HepG2 (cell line): ENCODE data around the gene NAV2. TPM values are rescaled to one million over a fixed set of nuclear protein-coding genes. Genes with fewer than 3 reads are reported as not detected.

Experiments
- ATAC-seq: fragments of 200-7000 bp; cut with Tn5 transposase; 3 replicates; pipeline ENCODE4 v1.9.1; 2020; ENCODE audit warnings: mild to moderate bottlenecking, moderate library complexity
- BruUV-seq: library from RNA; stranded (reverse); fragments of 400-500 nt; replicated peaks from 2 replicates; lab custom pipeline; 2021; lab: Mats Ljungman, UMichigan
- CTCF ChIA-PET: fragments of 300-600 bp; formaldehyde crosslinking; extraction: SDS; loops from one replicate; lab custom pipeline; 2021; ENCODE audit warnings: low total read pairs, inconsistent platforms, low intra/inter-chr PET ratio; lab: Yijun Ruan, JAX
- POLR2A ChIA-PET: fragments of 350-600 bp; sonication (Branson Sonifier 250); formaldehyde crosslinking; loops from one replicate; lab custom pipeline; 2020; ENCODE audit warnings: antibody characterized with exemption, inconsistent platforms; lab: Yijun Ruan, JAX
- DNase-seq: peaks from one replicate; pipeline ENCODE4 v3.0.0-alpha.2; 2015; ENCODE audit warnings: low spot score
- FAIRE-seq: peaks from 3 replicates; lab custom pipeline; 2011; peaks lifted over from hg19 to GRCh38; lab: Jason Lieb, UNC
- H2AFZ ChIP-seq: one replicate; pipeline ENCODE4 v1.6.1; 2011; ENCODE audit warnings: low read length, inconsistent platforms
- H3K27ac ChIP-seq: fragments of 300-600 bp; 3 replicates; pipeline ENCODE4 v1.8.0; 2011; ENCODE audit warnings: mixed run types, mild to moderate bottlenecking, mixed read lengths, low read length, inconsistent platforms; ENCODE audit not compliant: insufficient read depth; ENCODE audit errors: extremely low read length
- H3K27me3 ChIP-seq, 2 experiments: fragments of 200-600 bp in 1 of 2; 2 replicates in 1 of 2; 3 replicates in 1 of 2; pipeline versions ENCODE4 v1.6.0 to v1.8.0; 2011; ENCODE audit warnings: low read length in 2 of 2, mild to moderate bottlenecking in 2 of 2, moderate library complexity in 2 of 2, inconsistent platforms in 1 of 2; ENCODE audit not compliant: insufficient read depth in 2 of 2, control insufficient read depth in 1 of 2
- H3K36me3 ChIP-seq, 2 experiments: fragments of 200-600 bp in 1 of 2; replicated peaks in 1 of 2; 2 replicates in 1 of 2; 3 replicates in 1 of 2; pipeline versions ENCODE4 v1.5.1 to v1.8.0; 2011; ENCODE audit warnings: low read length in 2 of 2, inconsistent platforms in 1 of 2; ENCODE audit not compliant: insufficient read depth in 2 of 2, control insufficient read depth in 1 of 2
- H3K4me1 ChIP-seq: 2 replicates; pipeline ENCODE4 v1.5.1; 2012; ENCODE audit warnings: low read length, inconsistent platforms; ENCODE audit not compliant: insufficient read depth
- H3K4me2 ChIP-seq: 2 replicates; pipeline ENCODE4 v1.6.0; 2011; ENCODE audit warnings: low read depth, low read length, inconsistent platforms
- H3K4me3 ChIP-seq, 3 experiments: fragments of 200-600 bp in 1 of 3; sonication (generic), shearing (Covaris generic) in 1 of 3; replicated peaks in 1 of 3; 2 replicates each; pipeline ENCODE4 v1.5.1; 2011 to 2016; ENCODE audit warnings: low read length in 3 of 3, inconsistent platforms in 2 of 3, low read depth in 2 of 3, mild to moderate bottlenecking in 2 of 3, control low read depth in 1 of 3, mixed read lengths in 1 of 3; ENCODE audit not compliant: insufficient read depth in 1 of 3
- H3K79me2 ChIP-seq: one replicate; pipeline ENCODE4 v1.6.1; 2011; ENCODE audit warnings: low read length, inconsistent platforms; ENCODE audit not compliant: insufficient read depth
- H3K9ac ChIP-seq: 2 replicates; pipeline ENCODE4 v1.6.0; 2011; ENCODE audit warnings: mild to moderate bottlenecking, low read depth, low read length, inconsistent platforms; ENCODE audit not compliant: insufficient read depth
- H3K9me3 ChIP-seq: 2 replicates; pipeline ENCODE4 v1.5.1; 2012; ENCODE audit warnings: mild to moderate bottlenecking, low read length
- H4K20me1 ChIP-seq: 2 replicates; pipeline ENCODE4 v1.6.0; 2011; ENCODE audit warnings: inconsistent platforms, mild to moderate bottlenecking, low read length, moderate library complexity; ENCODE audit not compliant: insufficient read depth
- IKZF4 ChIP-seq: sonication (generic); formaldehyde crosslinking; IDR thresholded peaks from 2 replicates; pipeline ENCODE4 v1.5.1; 2020; ENCODE audit warnings: borderline replicate concordance, mild to moderate bottlenecking, low read depth, missing genetic modification reagents; ENCODE audit errors: not compliant biosample characterization
- ZNF367 ChIP-seq: sonication (generic); formaldehyde crosslinking; IDR thresholded peaks from 2 replicates; pipeline ENCODE4 v1.4.0; 2020; ENCODE audit warnings: missing genetic modification reagents, borderline replicate concordance
- ZNF747 ChIP-seq: sonication (generic); formaldehyde crosslinking; IDR thresholded peaks from 2 replicates; pipeline ENCODE4 v1.8.1; 2023; ENCODE audit warnings: missing genetic modification reagents, mild to moderate bottlenecking, borderline replicate concordance
- ZNF773 ChIP-seq: sonication (generic); formaldehyde crosslinking; IDR thresholded peaks from 2 replicates; pipeline ENCODE4 v1.4.0; 2020; ENCODE audit warnings: missing genetic modification reagents, borderline replicate concordance
- WGBS: methylation state at CpG from one replicate; pipeline ENCODE4 v1.1.6; 2017; ENCODE audit warnings: low lambda C conversion rate; 5-methylcytosine and 5-hydroxymethylcytosine counted together
- in situ Hi-C: cut with HindIII; loops from 2 replicates; pipeline ENCODE4 v1.10.0; 2017; ENCODE audit warnings: low pct_unique_long_range_greater_than_20kb; ENCODE audit not compliant: extremely low pct_ligation_motif_present
- intact Hi-C: fragments of 100-400 bp; cut with micrococcal nuclease; formaldehyde crosslinking; loops from one replicate; pipeline ENCODE4 v1.10.0; 2022; ENCODE audit not compliant: unreplicated experiment
- polyA plus RNA-seq, 8 experiments: library from polyadenylated mRNA; depleted of rRNA in 3 of 8; stranded (reverse) in 7 of 8; unstranded in 1 of 8; fragments of >200 nt; fragmentation: Illumina TruSeq in 4 of 8; extraction: Trizol in 4 of 8; gene quantifications; 2 replicates each; pipeline versions ENCODE4 v1.2.1 to v1.2.3, GENCODE V29; 2011 to 2016; ENCODE audit warnings: low read depth in 4 of 8, missing spikeins in 1 of 8, mixed read lengths in 1 of 8; ENCODE audit not compliant: insufficient read depth in 1 of 8
- total RNA-seq, 5 experiments: library from RNA; depleted of rRNA; stranded (reverse); fragments of >200 nt; fragmentation: Illumina TruSeq; extraction: Trizol; gene quantifications; 2 replicates each; pipeline ENCODE4 v1.2.3, GENCODE V29; 2016; ENCODE audit warnings: low read depth in 1 of 5
- TF ChIP-seq, protein P1 (sequence below): sonication (generic); formaldehyde crosslinking; IDR thresholded peaks from 2 replicates; pipeline ENCODE4 v1.8.1; 2023; ENCODE audit warnings: mild to moderate bottlenecking, inconsistent platforms, moderate library complexity, missing genetic modification reagents, borderline replicate concordance
- TF ChIP-seq, protein P2 (sequence below): sonication (generic); formaldehyde crosslinking; conservative IDR thresholded peaks from 2 replicates; pipeline ENCODE4 v1.4.0; 2020; ENCODE audit warnings: missing genetic modification reagents

NAV2 gene
- total and polyA plus RNA-seq, 2 of the 13 experiments (the other 11 are each of a cell fraction or from before 2014, with no cell fraction given), result 9.3 to 34.6 TPM

GRCh38 chr11:20055312-20055711 is 342.7 kb downstream of the NAV2 start:
- ATAC-seq (no peak), FAIRE-seq (no peak), DNase-seq (no peak)
- WGBS, result 85% methylated on average over 2 of the region's 2 CpGs
- Histone ChIP-seq H3K9me3 (no peaks in the 10 kb centered on the region), H3K36me3 (peaks cover 44 to 97% of the 10 kb centered on the region in 2 experiments), H3K4me1 (no peaks in the 10 kb centered on the region), H2AFZ (no peak overlapping the region), H4K20me1 (no peaks in the 10 kb centered on the region), H3K4me2 (no peak overlapping the region), H3K4me3 (no peak overlapping the region), H3K79me2 (no peaks in the 10 kb centered on the region), H3K27me3 (no peaks in the 10 kb centered on the region), H3K9ac (no peak overlapping the region), H3K27ac (no peak overlapping the region)
- ChIA-PET CTCF (no interaction called here), POLR2A (no interaction called here)
- in situ Hi-C loops, result no loop called here
- intact Hi-C loops, result no loop called here
- TF ChIP-seq, protein P1, sequence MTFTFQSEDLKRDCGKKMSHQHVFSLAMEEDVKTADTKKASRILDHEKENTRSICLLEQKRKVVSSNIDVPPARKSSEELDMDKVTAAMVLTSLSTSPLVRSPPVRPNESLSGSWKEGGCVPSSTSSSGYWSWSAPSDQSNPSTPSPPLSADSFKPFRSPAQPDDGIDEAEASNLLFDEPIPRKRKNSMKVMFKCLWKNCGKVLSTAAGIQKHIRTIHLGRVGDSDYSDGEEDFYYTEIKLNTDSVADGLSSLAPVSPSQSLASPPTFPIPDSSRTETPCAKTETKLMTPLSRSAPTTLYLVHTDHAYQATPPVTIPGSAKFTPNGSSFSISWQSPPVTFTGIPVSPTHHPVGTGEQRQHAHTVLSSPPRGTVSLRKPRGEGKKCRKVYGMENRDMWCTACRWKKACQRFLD (CRISPR knock-in tag), result no peak
- BruUV-seq, result no TSS peak

- H3K4me2 ChIP-seq, result no peak overlapping the region
- DNase-seq (no peak), FAIRE-seq (no peak), ATAC-seq (no peak)
- H3K9ac ChIP-seq, result no peak overlapping the region
- H3K4me3 ChIP-seq, result no peak overlapping the region
- intact Hi-C loops, result no loop called here
- no peak for TF ChIP-seq ZNF367 (CRISPR knock-in tag)
- TF ChIP-seq ZNF747 (CRISPR knock-in tag), result no peak
- no peak for TF ChIP-seq ZNF773
- TF ChIP-seq IKZF4 (CRISPR knock-in tag), result no peak
- TF ChIP-seq, protein P2, sequence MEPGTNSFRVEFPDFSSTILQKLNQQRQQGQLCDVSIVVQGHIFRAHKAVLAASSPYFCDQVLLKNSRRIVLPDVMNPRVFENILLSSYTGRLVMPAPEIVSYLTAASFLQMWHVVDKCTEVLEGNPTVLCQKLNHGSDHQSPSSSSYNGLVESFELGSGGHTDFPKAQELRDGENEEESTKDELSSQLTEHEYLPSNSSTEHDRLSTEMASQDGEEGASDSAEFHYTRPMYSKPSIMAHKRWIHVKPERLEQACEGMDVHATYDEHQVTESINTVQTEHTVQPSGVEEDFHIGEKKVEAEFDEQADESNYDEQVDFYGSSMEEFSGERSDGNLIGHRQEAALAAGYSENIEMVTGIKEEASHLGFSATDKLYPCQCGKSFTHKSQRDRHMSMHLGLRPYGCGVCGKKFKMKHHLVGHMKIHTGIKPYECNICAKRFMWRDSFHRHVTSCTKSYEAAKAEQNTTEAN (CRISPR knock-in tag), result no peak
- WGBS, result 95% methylated on average over 8 of the region's 8 CpGs
- no peaks in the 10 kb centered on the region for H3K79me2 ChIP-seq
- H2AFZ ChIP-seq, result no peak overlapping the region
- no peaks in the 10 kb centered on the region for H4K20me1 ChIP-seq
- H3K9me3 ChIP-seq, result no peaks in the 10 kb centered on the region
- POLR2A ChIA-PET, result no interaction called here
- H3K4me1 ChIP-seq, result no peaks in the 10 kb centered on the region
- CTCF ChIA-PET, result no interaction called here
- no TSS peak for BruUV-seq
- peaks cover 46 to 95% of the 10 kb centered on the region in 2 experiments for H3K36me3 ChIP-seq
- in situ Hi-C loops, result no loop called here
- no peaks in the 10 kb centered on the region for H3K27me3 ChIP-seq
- H3K27ac ChIP-seq, result no peak overlapping the region
Measured at GRCh38 chr11:20056109-20056949, 343.7 kb downstream of the NAV2 start.
